Stimulated activated CD8-positive, alpha-beta memory T cell treated with anti-CD3 and anti-CD28 coated beads, Interleukin-4, amount 100 ng/mL, for 1 hour (primary cell): ENCODE results near the gene UNC5B.
"Not testable (repeated sequence)": the region's sequence is repeated elsewhere in the genome, so short reads cannot be mapped to it uniquely, and the experiment has no call there.

Experiments used
- DNase-seq, 2 donors: peaks; one replicate each; pipeline ENCODE4 v3.0.0-alpha.2; 2020; ENCODE audit warnings: low read depth in 2 of 2, low spot score in 1 of 2

Gene UNC5B

GRCh38 chr10:71209352-71209715 lies 3.0 kb upstream of the UNC5B start:
- DNase-seq = no peak

- no peak for DNase-seq
These were observed 2.4 kb upstream of the UNC5B start for GRCh38 chr10:71209731-71210541.

- no peak for DNase-seq
These were observed 1.9 kb upstream of the UNC5B start for GRCh38 chr10:71210542-71210871.

GRCh38 chr10:71211053-71211452 lies 1.3 kb upstream of the UNC5B start:
- DNase-seq = no peak

GRCh38 chr10:71211775-71212317 lies 524 bp upstream of the UNC5B start:
- DNase-seq = no peak

- DNase-seq = no peak
These were observed 804 bp downstream of the UNC5B start for GRCh38 chr10:71213127-71213621.

- DNase-seq = no peak
These were observed 1.5 kb downstream of the UNC5B start for GRCh38 chr10:71213761-71214440.

- DNase-seq = no peak
These were observed 2.5 kb downstream of the UNC5B start for GRCh38 chr10:71214641-71215559.

- no peak for DNase-seq
These were observed 4.0 kb downstream of the UNC5B start for GRCh38 chr10:71216363-71216695.

- no peak for DNase-seq
These were observed 4.4 kb downstream of the UNC5B start for GRCh38 chr10:71216751-71217265.

- no peak for DNase-seq
These were observed 5.1 kb downstream of the UNC5B start for GRCh38 chr10:71217266-71218045.

- DNase-seq = no peak
These were observed 5.8 kb downstream of the UNC5B start for GRCh38 chr10:71218046-71218650.

GRCh38 chr10:71218651-71219050 lies 6.3 kb downstream of the UNC5B start:
- DNase-seq = no peak

GRCh38 chr10:71219236-71219917 lies 7.0 kb downstream of the UNC5B start:
- not testable (repeated sequence) for DNase-seq

GRCh38 chr10:71219918-71220688 lies 7.7 kb downstream of the UNC5B start:
- DNase-seq = no peak

GRCh38 chr10:71220689-71221540 lies 8.5 kb downstream of the UNC5B start:
- no peak for DNase-seq

GRCh38 chr10:71221586-71222202 lies 9.3 kb downstream of the UNC5B start:
- no peak for DNase-seq
